ENCODE data around the gene STMP1.
"Not testable (repeated sequence)": the region's sequence is repeated elsewhere in the genome, so short reads cannot be mapped to it uniquely, and the experiment has no call there.

- TF ChIP-seq POLR2AphosphoS5 (IDR thresholded peaks at IDR 0.05; ENCODE audit: borderline replicate concordance, low read depth, low read length); EZH2 (IDR thresholded peaks at IDR 0.05); FOXP2 (optimal IDR thresholded peaks at IDR 0.05; ENCODE audit: control extremely low read depth, extremely low read length, insufficient read depth): not testable (repeated sequence)
Observed at GRCh38 chr7:135639690-135640089, 22.6 kb upstream of the STMP1 start.
